Mammary epithelial cell (primary cell): ENCODE results near the gene MEGF11.

ENCODE experiments used
- CTCF ChIP-seq, 2 donors: IDR thresholded peaks in 1 of 2; conservative IDR thresholded peaks in 1 of 2; 2 replicates each; pipeline ENCODE4 v1.5.1; 2011 to 2012; ENCODE audit warnings: inconsistent platforms in 2 of 2, low read length in 2 of 2, mild to moderate bottlenecking in 2 of 2, control low read depth in 1 of 2, low read depth in 1 of 2; ENCODE audit not compliant: insufficient read depth in 1 of 2; ENCODE audit errors: extremely low read depth in 1 of 2
- EZH2 ChIP-seq: IDR thresholded peaks from 2 replicates; pipeline ENCODE4 v1.6.1; 2012; ENCODE audit warnings: low read length, inconsistent platforms, borderline replicate concordance

- no peak for TF ChIP-seq CTCF (conservative IDR thresholded peaks at IDR 0.05 in 1 of 2, IDR thresholded peaks at IDR 0.05 in 1 of 2; ENCODE audit: extremely low read depth in 1 of 2, insufficient read depth in 1 of 2, low read depth in 1 of 2, low read length in 2 of 2)
- TF ChIP-seq EZH2 = no peak
Observed at GRCh38 chr15:65888981-65889380, 364.6 kb downstream of the MEGF11 start.
